Muscle of arm (tissue), 12 donors: ENCODE data around the gene UQCRC2. TPM values are rescaled to one million over a fixed set of nuclear protein-coding genes. Genes with fewer than 3 reads are reported as not detected.
"Not testable (repeated sequence)": the region's sequence is repeated elsewhere in the genome, so short reads cannot be mapped to it uniquely, and the experiment has no call there.

ENCODE experiments used
- DNase-seq: peaks from one replicate; pipeline ENCODE4 v3.0.0-alpha.2; 2013
- polyA plus RNA-seq, 12 donors: library from polyadenylated mRNA; unstranded; fragments of 120-200 nt; gene quantifications; one replicate each; pipeline ENCODE4 v1.2.1, GENCODE V29; 2013; ENCODE audit not compliant: insufficient read length in 12 of 12

The UQCRC2 gene
- polyA plus RNA-seq, 12 donors = 185 to 362 (median 285) TPM; not detected in 1

DNA sequence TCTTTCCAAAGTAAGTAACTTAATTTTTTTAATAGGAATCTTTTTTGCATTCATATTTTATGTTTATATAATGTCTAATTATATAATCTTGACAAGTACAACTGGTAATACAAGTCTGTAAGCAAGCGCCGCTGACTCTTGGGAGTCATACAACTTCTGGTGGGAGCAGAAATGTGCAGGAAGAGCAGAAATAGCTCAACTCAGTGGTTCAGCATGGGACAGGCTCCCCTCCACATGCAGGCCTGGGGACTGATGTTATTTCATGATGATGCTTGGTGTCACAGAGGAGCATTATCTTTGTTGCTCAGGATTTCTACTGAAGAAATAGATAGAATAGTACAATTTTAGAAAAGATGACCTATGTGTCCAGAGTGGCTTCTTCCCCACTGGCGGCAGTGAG is 10.7 kb downstream of the UQCRC2 start:
- no peak for DNase-seq

DNA sequence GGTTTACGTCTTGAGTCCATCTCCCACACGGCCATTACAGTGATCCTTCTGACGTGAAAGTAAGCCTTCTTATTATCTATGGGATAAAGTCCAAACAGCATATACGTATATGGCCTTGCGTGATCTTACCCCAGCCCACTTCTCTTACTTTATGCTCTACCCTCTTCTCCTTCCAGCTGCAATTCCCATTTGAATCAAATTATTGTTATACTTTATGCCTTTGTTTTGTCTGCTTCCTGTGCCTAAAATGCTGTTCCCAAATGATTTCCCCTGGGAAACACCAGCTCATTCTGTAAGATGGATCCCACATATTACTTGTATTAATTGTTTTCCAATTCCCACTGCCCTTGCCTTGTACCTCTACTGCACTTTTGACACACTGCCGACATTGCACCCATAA is 11.2 kb downstream of the UQCRC2 start:
- DNase-seq = no peak

DNA sequence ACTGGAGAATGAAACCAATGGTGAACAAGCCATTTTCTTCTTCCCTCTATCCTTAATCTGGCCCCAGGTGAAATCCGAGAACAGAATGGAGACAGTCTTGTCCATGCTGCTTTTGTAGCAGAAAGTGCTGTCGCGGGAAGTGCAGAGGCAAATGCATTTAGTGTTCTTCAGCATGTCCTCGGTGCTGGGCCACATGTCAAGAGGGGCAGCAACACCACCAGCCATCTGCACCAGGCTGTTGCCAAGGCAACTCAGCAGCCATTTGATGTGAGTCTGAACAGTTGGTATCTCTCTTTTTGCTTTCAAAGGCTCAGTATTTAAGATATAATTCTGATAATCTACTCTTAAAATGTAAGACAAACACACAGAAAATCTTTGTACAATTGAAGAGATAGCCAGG is 18.7 kb downstream of the UQCRC2 start:
- DNase-seq = no peak

DNA sequence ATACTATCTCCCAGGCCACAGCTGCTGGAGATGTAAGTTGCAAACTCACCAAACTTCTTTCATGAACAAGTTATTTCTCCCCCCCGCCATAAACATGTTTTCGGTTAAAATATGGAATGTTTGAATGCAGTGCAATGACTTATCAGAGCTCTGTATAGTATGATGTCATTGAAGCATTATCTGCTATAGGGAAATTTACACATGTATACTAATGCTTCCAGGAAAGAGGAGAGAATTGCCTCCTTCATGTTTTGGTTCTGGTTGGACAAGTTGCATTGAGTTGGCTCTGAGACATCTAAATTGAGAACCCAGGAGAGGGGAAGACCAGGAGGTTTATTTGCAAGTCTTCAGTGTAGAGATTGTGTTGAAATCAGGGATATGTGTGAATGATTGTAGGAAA is 20.8 kb downstream of the UQCRC2 start:
- no peak for DNase-seq

DNA sequence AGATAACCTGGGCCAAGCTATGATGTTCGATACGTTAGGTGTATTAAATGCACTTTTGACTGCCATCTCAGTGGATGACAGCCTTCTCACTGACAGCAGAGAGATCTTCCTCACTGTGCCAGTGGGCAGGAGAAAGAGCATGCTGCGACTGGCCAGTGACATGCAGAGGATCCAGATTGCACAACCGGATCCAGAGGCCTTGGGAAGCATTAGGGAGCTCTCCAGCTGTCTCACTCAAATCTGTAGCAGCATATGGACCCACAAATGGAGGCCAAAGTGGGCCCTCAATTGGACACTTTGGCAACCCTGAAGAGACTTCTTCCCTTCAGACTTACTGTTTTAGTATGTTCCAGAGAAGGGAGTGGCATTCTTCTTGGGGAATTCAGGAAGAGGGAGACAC is 26.9 kb downstream of the UQCRC2 start:
- DNase-seq = no peak

DNA sequence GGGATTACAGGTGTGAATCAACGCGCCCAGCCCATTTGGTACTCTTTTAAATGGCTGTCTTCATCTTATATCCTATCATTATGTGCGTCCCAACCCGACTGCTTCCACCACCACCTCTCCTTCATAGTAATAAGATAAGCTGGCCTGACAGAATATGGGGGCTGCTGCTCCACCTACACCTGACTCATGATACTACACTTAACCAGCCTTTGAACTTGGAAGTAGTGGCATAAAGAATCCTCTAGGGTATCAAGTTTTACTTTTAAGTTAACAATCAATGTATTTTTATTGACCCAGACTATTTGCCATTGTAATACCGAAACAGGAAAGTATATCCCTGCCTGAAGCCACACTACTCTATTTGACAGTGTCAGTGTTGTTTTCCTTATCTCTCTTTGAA is 28.9 kb downstream of the UQCRC2 start:
- no peak for DNase-seq

DNA sequence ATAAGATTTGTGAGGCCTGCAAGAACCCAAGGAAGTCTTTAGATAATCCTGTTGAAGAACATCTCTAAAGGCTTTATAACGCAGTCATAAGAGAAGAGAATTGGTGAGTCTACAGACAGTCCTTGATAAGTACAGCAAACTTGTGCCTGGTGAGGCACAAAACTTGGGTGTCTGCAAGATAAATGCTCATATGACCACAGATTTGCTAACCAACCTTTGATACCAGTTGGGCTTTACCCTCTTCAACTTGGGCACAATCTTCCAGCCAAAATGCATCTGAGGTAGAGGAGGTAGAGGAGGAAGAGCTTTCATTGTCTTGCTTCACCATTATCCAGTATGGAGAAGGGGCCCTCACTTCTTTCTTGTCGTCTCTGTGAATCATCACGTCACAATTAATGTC is 30.9 kb downstream of the UQCRC2 start:
- no peak for DNase-seq

DNA sequence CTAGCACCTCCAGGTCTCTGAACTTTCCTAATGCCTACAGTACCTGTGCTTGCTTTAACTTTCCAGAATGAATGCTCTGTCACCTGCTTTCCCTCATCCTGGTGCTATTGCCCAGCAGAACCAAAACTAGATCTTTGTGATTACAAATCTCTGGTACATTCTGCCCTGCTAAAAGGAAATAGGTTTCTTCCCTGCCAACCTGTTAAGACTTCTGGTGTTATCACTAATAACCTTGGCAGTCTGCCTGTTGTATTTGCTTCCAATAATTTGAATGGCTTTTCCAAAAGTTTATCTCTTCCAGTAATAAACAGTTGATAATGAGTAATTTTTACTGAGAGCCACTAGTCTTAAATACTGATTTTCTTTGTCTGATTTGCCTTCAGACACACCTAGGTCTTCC is 32.4 kb downstream of the UQCRC2 start:
- DNase-seq = no peak

DNA sequence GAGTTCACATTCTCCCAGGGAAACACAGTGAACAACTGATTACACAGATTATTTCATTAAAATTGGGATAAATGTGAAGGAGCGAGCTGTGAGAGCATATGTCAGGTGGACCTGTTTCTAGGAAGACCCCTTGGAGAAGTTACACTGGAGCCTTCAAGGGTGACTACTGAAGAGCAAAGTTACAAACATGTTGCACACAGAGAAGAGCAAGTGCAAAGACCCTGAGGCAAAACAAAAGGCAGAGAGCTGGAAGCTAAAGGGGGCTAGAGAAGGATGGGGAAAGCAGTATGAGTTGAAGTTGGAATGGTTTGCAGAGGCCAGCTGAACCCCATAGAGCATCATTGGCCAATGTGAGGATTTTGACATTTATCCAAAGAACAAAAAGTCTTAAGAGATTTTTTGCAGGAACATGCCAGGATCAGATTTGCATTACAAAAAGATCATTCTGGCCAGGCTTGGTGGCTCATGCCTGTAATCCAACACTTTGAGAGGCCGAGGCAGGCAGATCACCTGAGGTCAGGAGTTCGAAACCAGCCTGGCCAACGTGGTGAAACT is 33.6 kb downstream of the UQCRC2 start:
- DNase-seq = no peak

DNA sequence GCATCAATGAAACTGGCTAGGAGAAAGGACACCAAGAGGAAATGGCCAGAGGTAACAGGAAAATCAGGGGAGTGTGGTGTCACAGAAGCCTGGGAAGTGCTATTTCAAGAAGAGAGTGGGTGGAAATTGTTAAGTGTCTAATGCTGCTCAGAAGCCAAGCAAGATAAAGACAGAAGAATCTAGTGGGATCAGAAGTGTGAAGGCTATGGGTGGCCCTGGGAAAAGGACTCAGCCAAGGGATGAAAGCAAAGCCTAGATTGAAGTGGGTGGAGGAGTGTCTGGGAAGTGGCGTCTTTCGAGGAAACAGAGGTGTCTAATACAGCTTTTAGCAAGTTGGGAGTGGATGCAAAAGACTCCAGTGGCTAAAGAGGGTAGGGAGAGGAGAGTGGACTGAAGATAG is 34.3 kb downstream of the UQCRC2 start:
- DNase-seq = no peak

DNA sequence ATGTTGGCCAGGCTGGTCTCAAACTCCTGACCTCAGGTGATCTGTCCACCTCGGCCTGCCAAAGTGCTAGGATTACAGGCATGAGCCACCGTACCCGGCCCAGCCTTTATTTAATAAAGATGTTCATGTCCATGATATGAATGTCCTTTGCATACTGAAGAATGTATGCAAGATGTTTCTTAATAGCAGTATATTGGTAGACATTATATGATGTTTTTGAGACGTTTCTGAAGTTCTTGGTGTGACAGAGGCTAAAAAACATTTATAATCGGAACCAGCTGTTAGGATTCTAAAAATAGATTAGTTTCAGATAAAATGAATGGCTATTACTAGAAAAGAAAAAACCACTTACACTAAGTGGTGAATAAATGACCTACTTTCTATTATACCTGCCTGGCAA is 36.0 kb downstream of the UQCRC2 start:
- no peak for DNase-seq

DNA sequence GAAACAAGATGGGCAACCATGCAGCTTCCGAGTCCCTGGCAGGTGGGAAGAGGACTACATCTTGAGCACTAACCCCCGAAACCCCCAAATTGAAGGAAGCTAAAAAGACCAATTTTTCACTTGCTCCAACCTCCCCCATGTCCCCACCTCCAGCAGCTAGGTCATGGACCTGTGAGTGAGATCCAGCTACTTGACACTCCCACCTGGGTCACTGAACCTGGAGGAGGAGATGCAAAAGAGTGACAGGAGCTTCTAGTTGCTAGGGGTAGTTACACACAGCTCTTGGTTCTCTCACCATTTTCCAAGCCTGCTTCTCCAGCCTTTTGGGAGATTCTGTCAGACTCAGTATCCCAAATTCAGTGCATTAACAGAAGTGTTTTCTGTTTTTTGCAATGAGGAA is 36.6 kb downstream of the UQCRC2 start:
- DNase-seq = no peak

DNA sequence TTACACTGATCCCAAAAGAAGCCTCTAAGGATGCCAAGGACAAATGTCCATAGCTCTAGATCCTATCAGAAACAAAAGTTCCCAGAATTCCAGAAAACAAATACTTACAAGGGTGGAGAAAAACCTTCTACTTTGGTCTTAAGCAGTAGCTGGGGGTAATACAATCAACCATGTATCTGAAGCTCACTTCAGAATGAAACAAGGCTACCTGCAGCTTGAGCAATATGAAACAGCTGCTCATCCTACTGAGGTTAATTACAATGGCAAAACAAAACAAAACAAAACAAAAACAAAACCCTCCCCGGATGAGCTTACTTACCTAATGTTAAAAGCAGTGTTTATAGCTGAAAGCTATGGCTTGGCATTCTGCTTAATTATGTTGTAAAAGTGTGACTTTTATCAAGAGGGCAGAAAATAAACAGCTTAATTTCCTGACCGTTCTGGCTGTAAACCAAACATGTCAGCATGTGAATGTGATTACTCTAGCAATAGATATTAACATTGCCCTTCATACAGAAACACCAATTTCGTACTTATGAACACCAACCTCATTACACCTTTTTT is 37.3 kb downstream of the UQCRC2 start:
- no peak for DNase-seq

DNA sequence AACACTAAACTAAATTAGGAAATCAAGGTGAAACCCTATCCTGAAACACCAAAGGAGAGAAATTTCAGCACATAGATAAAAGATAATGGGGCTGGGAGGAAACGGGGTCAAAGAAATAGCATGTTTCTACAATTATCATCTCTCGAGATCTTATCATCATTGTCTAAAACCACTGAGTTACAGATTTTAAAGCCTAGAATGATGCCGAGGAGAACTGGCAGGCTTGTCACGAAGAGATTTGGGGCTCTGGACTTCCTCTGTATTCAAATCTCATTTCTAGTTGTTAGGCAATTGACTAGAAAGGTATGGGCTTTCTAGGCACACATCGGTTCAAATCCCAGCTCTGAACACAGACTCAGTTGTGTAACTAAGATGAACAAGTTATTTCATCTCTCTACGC is 38.5 kb downstream of the UQCRC2 start:
- no peak for DNase-seq

DNA sequence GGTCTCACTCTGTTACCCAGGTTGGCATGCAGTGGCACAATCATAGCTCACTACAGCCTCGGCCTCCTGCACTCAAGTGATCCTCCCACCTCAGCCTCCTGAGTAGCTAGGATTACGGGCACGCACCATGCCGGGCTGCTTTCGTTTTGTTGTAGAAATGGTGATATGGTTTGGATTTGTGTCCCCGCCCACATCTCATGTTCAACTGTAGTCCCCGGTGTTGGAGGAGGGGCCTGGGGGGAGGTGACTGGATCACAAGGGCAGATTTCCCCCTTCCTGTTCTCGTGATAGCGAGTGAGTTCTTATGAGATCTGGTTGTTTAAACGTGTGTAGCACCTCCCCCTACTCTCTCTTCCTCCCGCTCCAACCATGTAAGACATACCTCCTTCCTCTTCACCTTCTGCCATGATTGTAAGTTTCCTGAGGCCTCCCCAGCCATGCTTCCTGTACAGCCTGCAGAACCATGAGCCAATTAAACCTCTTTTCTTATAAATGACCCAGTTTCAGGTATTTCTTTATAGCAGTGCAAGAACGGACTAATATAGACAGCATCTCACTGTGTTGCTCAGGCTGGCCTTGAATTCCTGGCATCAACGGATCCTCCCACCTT is 41.8 kb downstream of the UQCRC2 start:
- DNase-seq = no peak

DNA sequence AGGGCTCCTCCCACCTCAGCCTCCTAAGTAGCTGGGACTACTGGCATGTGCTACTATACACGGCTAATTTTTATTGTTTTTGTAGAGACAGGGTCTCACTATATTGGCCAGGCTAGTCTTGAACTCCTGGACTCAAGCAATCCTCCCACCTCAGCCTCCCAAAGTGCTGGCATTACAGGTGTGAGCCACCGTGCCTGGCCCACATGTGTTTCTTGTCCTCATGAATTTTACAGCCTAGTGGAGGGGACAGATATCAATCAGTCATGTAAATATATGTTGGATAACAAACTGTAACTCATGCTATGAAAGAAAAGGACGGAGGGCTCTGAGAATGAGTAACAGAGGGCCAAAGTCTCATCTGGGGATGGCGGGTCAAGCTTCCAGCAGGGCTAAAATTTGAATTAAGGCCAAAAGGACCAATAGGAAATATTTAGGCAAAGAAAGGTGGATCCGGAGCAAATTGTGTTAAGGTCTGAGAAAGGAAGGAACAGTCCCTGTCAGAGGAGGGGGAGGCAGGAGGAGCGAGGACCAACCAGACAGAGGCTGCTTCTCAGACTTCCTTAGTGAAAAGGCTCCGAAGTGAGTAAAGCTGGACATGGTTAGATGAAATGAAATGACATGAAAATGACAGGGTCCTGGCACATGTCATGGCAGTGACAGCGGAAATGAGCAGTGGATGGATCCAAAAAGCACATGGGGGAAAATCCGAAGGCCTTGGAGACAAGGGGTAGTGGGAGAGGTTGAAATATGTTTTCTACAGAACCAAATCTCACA is 43.9 kb downstream of the UQCRC2 start:
- no peak for DNase-seq

DNA sequence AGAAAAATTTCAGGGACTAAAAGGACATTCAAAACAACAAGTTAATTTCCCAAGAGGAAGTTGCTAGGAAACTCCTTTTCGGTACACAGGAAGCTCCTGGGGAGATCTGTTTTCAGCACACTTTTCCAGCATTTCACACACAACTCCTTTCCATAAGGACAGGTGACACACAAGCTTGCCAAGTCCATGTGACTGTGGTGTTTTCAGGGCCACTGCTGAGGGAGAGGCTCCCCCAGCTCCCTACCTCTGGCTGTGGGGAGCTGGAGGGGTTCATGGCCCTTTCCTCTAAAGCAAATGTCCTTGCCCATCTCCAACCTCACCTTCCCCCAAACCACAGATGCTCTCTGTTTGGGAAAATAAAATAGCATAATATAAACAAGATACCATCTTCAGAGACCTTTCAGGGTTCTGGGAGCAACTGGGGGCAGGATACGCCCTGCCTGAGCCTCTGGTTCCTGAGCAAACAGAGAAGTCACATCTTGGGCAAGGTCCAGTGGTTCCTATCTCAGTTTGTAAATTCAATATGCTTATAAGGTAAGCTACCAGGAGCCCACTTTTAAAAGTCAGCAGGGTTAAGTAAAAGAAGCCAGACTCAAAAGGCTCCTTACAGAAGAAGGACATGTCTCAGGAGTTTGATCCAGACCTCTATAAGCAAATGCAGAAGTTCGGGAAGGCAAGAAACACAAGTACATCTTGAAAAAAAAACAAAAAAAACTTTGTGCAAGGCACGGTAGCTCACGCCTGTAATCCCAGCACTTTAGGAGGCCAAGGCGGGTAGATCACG is 44.7 kb downstream of the UQCRC2 start:
- no peak for DNase-seq

DNA sequence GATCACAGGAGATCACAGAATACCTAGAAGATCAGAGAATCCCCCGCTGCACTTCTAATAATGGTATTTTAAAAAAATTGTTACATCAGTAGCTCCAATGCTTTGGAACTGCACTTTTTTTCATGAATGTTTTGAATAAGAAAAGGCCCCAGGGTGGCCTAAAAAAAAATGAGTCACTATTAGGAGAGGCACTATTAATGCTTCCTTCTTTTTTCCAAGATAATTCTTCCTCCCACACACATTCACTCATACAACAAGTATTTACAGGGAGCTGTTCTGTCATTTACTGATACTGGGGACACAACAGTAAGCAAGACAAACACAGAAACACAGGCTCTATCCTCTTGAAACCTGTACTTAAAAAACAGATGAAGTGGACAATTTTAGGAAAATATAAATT is 48.4 kb downstream of the UQCRC2 start:
- no peak for DNase-seq

DNA sequence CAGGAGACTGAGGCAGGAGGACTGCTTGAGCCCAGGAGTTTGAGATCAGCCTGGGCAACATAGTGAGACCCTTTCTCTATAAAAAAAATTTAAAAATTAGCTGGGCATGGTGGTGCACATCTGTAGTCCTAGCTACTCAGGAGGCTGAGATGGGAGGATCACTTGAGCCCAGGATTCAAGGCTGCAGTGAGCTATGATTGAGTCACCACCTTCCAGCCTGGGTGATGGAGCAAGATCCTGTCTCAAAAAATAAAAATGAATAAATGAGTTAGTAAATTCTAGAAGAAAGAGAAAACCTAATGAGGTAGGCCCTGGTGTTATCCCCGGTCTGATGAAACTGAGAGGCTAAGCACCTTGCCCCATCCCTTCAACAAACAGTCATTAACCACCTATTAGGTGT is 48.9 kb downstream of the UQCRC2 start:
- DNase-seq = not testable (repeated sequence)

DNA sequence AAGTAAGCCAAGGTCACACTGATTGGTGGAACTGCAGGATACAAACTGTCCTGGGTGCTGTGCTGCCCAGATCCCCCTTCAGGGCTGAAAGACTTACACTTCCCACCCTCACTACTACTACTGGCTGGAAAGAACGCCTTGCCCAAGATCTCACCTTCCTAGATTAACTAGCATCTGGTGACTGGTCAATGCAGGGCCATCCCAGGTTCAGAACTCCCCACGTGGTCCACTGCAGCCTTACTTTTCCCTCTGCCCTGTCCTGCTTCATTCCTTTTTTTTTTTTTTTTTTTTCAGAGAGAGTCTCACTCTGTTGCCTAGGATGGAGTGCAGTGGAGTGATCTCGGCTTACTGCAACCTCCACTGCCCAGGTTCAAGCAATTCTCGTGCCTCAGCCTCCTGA is 50.0 kb downstream of the UQCRC2 start:
- DNase-seq = no peak

DNA sequence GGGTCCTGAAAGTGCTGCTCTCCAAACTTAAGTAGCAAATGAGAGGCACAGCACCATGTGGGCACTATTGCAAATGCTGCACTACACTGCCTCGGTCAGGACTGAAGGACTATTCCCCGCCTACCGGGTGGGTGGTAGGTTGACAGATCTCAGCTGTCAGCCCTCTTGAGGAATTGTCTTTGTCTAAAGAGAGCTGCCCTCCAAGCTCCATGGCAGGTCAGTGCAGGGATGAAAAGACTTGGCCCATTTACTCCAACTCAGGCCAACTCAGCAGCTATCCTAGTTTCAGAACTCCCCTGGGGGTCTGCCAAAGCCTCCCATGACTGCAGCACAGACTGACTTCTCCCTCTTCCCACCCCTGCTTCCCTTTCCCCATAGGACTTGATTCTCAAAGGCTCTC is 51.2 kb downstream of the UQCRC2 start:
- DNase-seq = no peak

DNA sequence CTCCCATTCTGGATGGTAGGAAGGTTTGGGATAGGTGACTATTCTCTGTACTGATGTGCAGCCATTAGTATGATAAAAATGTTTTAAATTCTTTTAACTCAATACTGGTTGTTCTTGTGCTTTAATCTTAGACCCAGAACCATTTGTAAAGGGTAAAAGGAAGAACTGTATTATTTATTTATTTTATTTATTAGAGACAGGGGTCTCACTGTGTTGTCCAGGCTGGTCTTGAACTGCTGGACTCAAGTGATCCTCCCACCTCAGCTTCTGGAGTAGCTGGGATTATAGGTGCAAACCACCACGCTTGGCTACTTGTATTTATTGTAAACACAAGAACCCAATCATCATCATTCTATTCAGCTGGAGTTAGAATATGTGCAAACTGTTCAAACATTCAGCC is 52.6 kb downstream of the UQCRC2 start:
- no peak for DNase-seq
